HG03558 (cell line): ENCODE data around the gene IRAK1.

Source experiments
- ATAC-seq: cut with Tn5 transposase; IDR thresholded peaks from one replicate; pipeline ENCODE4 v1.9.1; 2021; ENCODE audit warnings: moderate number of reproducible peaks; ENCODE audit not compliant: unreplicated experiment; ENCODE audit errors: extremely low read depth

IRAK1 gene

GRCh38 chrX:153973127-153974002, 46.3 kb downstream of the IRAK1 start:
- ATAC-seq: no peak

- ATAC-seq: peak; percentile 34
Measured at GRCh38 chrX:153972368-153973126, 47.2 kb downstream of the IRAK1 start, which contains the start of gene TMEM187. Gene TMEM187, plus strand, starts transcription at chrX:153972754. Its CDS starts 9,309 bp downstream, at chrX:153982063.

- ATAC-seq: peak; percentile 14
Measured at GRCh38 chrX:153971450-153972367, 48.0 kb downstream of the IRAK1 start, which contains the start of gene HCFC1. Gene HCFC1, minus strand, starts transcription at chrX:153971818. Its CDS starts 978 bp downstream, at chrX:153970840.

- no peak for ATAC-seq
Measured at GRCh38 chrX:153971124-153971449, 48.6 kb downstream of the IRAK1 start.

- ATAC-seq: no peak
Measured at GRCh38 chrX:153970357-153971123, 49.2 kb downstream of the IRAK1 start.

- ATAC-seq: no peak
Measured at GRCh38 chrX:153969904-153970356, 49.8 kb downstream of the IRAK1 start.

GRCh38 chrX:153969125-153969903, 50.4 kb downstream of the IRAK1 start:
- ATAC-seq: no peak

GRCh38 chrX:153968754-153969124, 51.0 kb downstream of the IRAK1 start:
- no peak for ATAC-seq

- no peak for ATAC-seq
Measured at GRCh38 chrX:153968255-153968654, 51.4 kb downstream of the IRAK1 start.

- ATAC-seq: no peak
Measured at GRCh38 chrX:153967536-153968224, 52.0 kb downstream of the IRAK1 start.

GRCh38 chrX:153966841-153967535, 52.7 kb downstream of the IRAK1 start:
- ATAC-seq: no peak

- no peak for ATAC-seq
Measured at GRCh38 chrX:153966283-153966688, 53.4 kb downstream of the IRAK1 start.

GRCh38 chrX:153965406-153965805, 54.3 kb downstream of the IRAK1 start:
- no peak for ATAC-seq

GRCh38 chrX:153964105-153964504, 55.6 kb downstream of the IRAK1 start:
- ATAC-seq: no peak

GRCh38 chrX:153963546-153963945, 56.2 kb downstream of the IRAK1 start:
- no peak for ATAC-seq

- ATAC-seq: no peak
Measured at GRCh38 chrX:153961292-153961691, 58.4 kb downstream of the IRAK1 start.

GRCh38 chrX:153960786-153961185, 58.9 kb downstream of the IRAK1 start:
- no peak for ATAC-seq
